Measurements from ENCODE around the gene DPRX.

- TF ChIP-seq CTCF (IDR thresholded peaks at IDR 0.05) (no peak), POLR2A (IDR thresholded peaks at IDR 0.05) (no peak)
These were observed 4.8 kb upstream of the DPRX start for GRCh38 chr19:53626976-53627375.
